HepG2 (cell line): Measurements from ENCODE around the gene ELF1. TPM values are rescaled to one million over a fixed set of nuclear protein-coding genes. Genes with fewer than 3 reads are reported as not detected.

Source experiments
- AGO2 ChIP-seq: fragments of 200-400 bp; formaldehyde crosslinking; optimal IDR thresholded peaks from 2 replicates; pipeline ENCODE3; 2017; ENCODE audit warnings: mild to moderate bottlenecking, low read depth, low read length, moderate library complexity
- BRD4 ChIP-seq: sonication (generic); formaldehyde crosslinking; IDR thresholded peaks from 2 replicates; pipeline ENCODE4 v1.4.0; 2020; ENCODE audit warnings: missing genetic modification reagents
- ELK4 ChIP-seq: sonication (generic); formaldehyde crosslinking; IDR thresholded peaks from 2 replicates; pipeline ENCODE4 v1.9.0; 2021; ENCODE audit warnings: missing genetic modification reagents, borderline replicate concordance
- FIP1L1 ChIP-seq: fragments of 200-400 bp; formaldehyde crosslinking; IDR thresholded peaks from 2 replicates; pipeline ENCODE4 v1.6.1; 2018; ENCODE audit warnings: low read depth, mild to moderate bottlenecking, low read length, moderate library complexity, borderline replicate concordance; ENCODE audit not compliant: insufficient read depth
- RELA ChIP-seq: sonication (generic); formaldehyde crosslinking; IDR thresholded peaks from 2 replicates; pipeline ENCODE4 v1.4.0; 2020; ENCODE audit warnings: missing genetic modification reagents
- ZBTB4 ChIP-seq: sonication (generic); formaldehyde crosslinking; IDR thresholded peaks from 2 replicates; pipeline ENCODE4 v1.4.0; 2020; ENCODE audit warnings: missing genetic modification reagents, mild to moderate bottlenecking, borderline replicate concordance
- ZNF142 ChIP-seq: sonication (generic); formaldehyde crosslinking; IDR thresholded peaks from 2 replicates; pipeline ENCODE4 v1.4.0; 2020; ENCODE audit warnings: missing genetic modification reagents
- ZNF281 ChIP-seq: sonication (generic); formaldehyde crosslinking; IDR thresholded peaks from 2 replicates; pipeline ENCODE4 v1.4.0; 2020; ENCODE audit warnings: missing genetic modification reagents, borderline replicate concordance
- ZNF891 ChIP-seq: sonication (generic); formaldehyde crosslinking; IDR thresholded peaks from 2 replicates; pipeline ENCODE4 v1.5.0; 2020; ENCODE audit warnings: mild to moderate bottlenecking, missing genetic modification reagents
- polyA plus RNA-seq, 8 experiments: library from polyadenylated mRNA; depleted of rRNA in 3 of 8; stranded (reverse) in 7 of 8; unstranded in 1 of 8; fragments of >200 nt; fragmentation: Illumina TruSeq in 4 of 8; extraction: Trizol in 4 of 8; gene quantifications; 2 replicates each; pipeline versions ENCODE4 v1.2.1 to v1.2.3, GENCODE V29; 2011 to 2016; ENCODE audit warnings: low read depth in 4 of 8, missing spikeins in 1 of 8, mixed read lengths in 1 of 8; ENCODE audit not compliant: insufficient read depth in 1 of 8
- total RNA-seq, 5 experiments: library from RNA; depleted of rRNA; stranded (reverse); fragments of >200 nt; fragmentation: Illumina TruSeq; extraction: Trizol; gene quantifications; 2 replicates each; pipeline ENCODE4 v1.2.3, GENCODE V29; 2016; ENCODE audit warnings: low read depth in 1 of 5

ELF1 gene
- total and polyA plus RNA-seq, 2 of the 13 experiments (the other 11 are each of a cell fraction or from before 2014, with no cell fraction given), result 24.6 to 71.5 TPM

GRCh38 chr13:41060724-41061074 is 41.6 kb upstream of the ELF1 start (continued):
- TF ChIP-seq ZNF281 (CRISPR knock-in tag) (0 out of 2 replicates have a peak, but pooled peaks have one; percentile 2), ZNF142 (CRISPR knock-in tag) (no peak), BRD4 (CRISPR knock-in tag) (0 out of 2 replicates have a peak, but pooled peaks have one; percentile 23), ELK4 (CRISPR knock-in tag) (no peak), RELA (CRISPR knock-in tag) (no peak), ZBTB4 (CRISPR knock-in tag) (no peak), AGO2 (peak; percentile 96), ZNF891 (CRISPR knock-in tag) (no peak), FIP1L1 (no peak)
